ENCODE results near the gene KCNG2. TPM values are rescaled to one million over a fixed set of nuclear protein-coding genes. Genes with fewer than 3 reads are reported as not detected.
A peak's percentile ranks its signal among the peaks of the same experiment; 100 is the strongest.
"Not testable (repeated sequence)": the region's sequence is repeated elsewhere in the genome, so short reads cannot be mapped to it uniquely, and the experiment has no call there.

KCNG2 gene, protein sequence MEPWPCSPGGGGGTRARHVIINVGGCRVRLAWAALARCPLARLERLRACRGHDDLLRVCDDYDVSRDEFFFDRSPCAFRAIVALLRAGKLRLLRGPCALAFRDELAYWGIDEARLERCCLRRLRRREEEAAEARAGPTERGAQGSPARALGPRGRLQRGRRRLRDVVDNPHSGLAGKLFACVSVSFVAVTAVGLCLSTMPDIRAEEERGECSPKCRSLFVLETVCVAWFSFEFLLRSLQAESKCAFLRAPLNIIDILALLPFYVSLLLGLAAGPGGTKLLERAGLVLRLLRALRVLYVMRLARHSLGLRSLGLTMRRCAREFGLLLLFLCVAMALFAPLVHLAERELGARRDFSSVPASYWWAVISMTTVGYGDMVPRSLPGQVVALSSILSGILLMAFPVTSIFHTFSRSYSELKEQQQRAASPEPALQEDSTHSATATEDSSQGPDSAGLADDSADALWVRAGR
- not detected for total RNA-seq

DNA sequence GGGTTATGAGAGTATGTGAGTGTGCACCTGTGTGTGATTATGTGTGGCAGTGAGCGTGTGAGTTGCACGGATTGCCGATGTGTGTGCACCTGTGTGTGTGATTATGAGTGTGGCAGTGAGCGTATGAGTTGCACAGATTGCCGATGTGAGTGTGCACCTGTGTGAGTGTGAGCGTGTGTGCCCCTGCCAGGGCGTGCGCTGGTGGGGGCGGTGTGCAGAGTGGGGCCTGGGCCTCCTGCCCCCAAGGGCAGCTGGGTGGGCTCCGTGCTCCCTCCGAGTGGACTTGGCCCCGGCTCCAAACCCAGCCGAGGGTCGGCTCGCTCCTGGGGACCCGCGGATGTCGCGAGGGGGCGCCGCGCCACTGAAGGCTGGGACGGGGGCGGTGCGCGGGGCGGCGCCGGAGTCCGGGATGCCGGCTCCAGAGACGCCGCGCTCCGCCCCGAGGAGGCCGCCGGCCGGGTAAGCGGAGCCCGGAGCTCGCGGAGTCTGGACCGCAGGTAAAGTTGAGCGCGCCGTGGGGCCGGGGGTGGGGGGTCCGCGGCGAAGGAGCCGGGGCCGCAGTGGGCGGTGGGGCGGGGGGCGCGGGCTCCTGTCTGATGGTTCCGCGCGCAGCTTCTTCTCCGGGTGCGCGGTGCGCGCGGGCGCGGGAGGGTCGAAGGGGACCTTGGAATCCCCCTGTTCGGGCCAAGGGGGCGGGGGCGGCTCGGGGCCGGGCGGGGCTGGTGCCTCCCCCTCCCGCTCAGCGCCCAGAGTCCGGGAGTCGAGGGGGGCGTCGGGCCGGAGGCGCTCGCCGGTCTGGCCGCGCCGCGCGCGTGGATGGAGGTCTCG lies at the start of gene KCNG2:
Gene KCNG2 (plus strand): TSS at position 421 of the 828 bp plus-strand sequence. CDS start 65,730 bp downstream, outside the sequence.
- Mint-ChIP-seq H3K27ac (no peak within 1 kb of the TSS), H3K4me3 (peak within 1 kb of the TSS; percentile 65), H3K27me3 (peaks cover 34% of the 10 kb centered on the region), H3K4me1 (peaks cover 11% of the 10 kb centered on the region), H3K9me3 (no peaks in the 10 kb centered on the region), H3K36me3 (peaks cover 2% of the 10 kb centered on the region)
- DNase-seq (peak; percentile 58), ATAC-seq (ENCODE audit: low read depth) (peak; percentile 61)
- POLR2A ChIA-PET: no interaction called here

GRCh38 chr18:79748321-79749180 lies 49.2 kb upstream of the KCNG2 start:
- no peak for DNase-seq
- no peak for ATAC-seq (ENCODE audit: low read depth)
- POLR2A ChIA-PET: interaction anchor here (0.5 kb wide), 1 partner anchor 731 kb away, joined by 3 read pairs; no protein-coding TSS in a partner anchor
- H3K4me3 Mint-ChIP-seq: no peak overlapping the region
- H3K4me1 Mint-ChIP-seq: no peaks in the 10 kb centered on the region
- no peaks in the 10 kb centered on the region for H3K27me3 Mint-ChIP-seq
- H3K36me3 Mint-ChIP-seq: peaks cover 27% of the 10 kb centered on the region
- H3K27ac Mint-ChIP-seq: no peak overlapping the region
- no peaks in the 10 kb centered on the region for H3K9me3 Mint-ChIP-seq

GRCh38 chr18:79749251-79750191 lies 48.2 kb upstream of the KCNG2 start:
- no peaks in the 10 kb centered on the region for H3K9me3 Mint-ChIP-seq
- H3K4me1 Mint-ChIP-seq: no peaks in the 10 kb centered on the region
- POLR2A ChIA-PET: interaction anchor here (0.5 kb wide), 1 partner anchor 732 kb away, joined by 3 read pairs; no protein-coding TSS in a partner anchor
- H3K36me3 Mint-ChIP-seq: peaks cover 20% of the 10 kb centered on the region
- DNase-seq (no peak), ATAC-seq (ENCODE audit: low read depth) (no peak)
- H3K27ac Mint-ChIP-seq: no peak overlapping the region
- H3K4me3 Mint-ChIP-seq: no peak overlapping the region
- H3K27me3 Mint-ChIP-seq: no peaks in the 10 kb centered on the region

- Mint-ChIP-seq H3K9me3 (no peaks in the 10 kb centered on the region), H3K27me3 (no peaks in the 10 kb centered on the region), H3K4me1 (no peaks in the 10 kb centered on the region), H3K36me3 (peaks cover 27% of the 10 kb centered on the region), H3K4me3 (no peak overlapping the region), H3K27ac (no peak overlapping the region)
- no peak for DNase-seq
- POLR2A ChIA-PET: no interaction called here
- ATAC-seq (ENCODE audit: low read depth): no peak
These were observed 46.7 kb upstream of the KCNG2 start for GRCh38 chr18:79750980-79751571.

- ATAC-seq (ENCODE audit: low read depth); H3K27me3 Mint-ChIP-seq; H3K9me3 Mint-ChIP-seq; H3K27ac Mint-ChIP-seq; POLR2A ChIA-PET; H3K4me1 Mint-ChIP-seq; H3K4me3 Mint-ChIP-seq: not testable (repeated sequence)
- peak; percentile 13 for DNase-seq
- peaks cover 28% of the 10 kb centered on the region for H3K36me3 Mint-ChIP-seq
These were observed 45.7 kb upstream of the KCNG2 start for GRCh38 chr18:79751918-79752578.

DNA sequence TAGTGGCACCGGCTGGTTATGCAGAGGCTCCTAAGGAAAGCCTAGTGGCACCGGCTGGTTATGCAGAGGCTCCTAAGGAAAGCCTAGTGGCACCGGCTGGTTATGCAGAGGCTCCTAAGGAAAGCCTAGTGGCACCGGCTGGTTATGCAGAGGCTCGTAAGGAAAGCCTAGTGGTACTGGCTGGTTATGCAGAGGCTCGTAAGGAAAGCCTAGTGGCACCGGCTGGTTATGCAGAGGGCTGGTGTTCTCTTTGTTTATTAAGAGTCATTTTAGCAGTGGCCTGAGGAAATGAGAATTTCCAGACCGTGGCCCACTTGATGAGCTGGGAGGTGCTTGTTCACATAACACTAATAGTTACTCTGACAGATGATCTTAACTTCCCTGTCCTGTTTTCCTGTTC lies 44.8 kb upstream of the KCNG2 start:
- H3K4me3 Mint-ChIP-seq; H3K9me3 Mint-ChIP-seq; ATAC-seq (ENCODE audit: low read depth); POLR2A ChIA-PET; H3K27me3 Mint-ChIP-seq; H3K4me1 Mint-ChIP-seq; H3K27ac Mint-ChIP-seq: not testable (repeated sequence)
- H3K36me3 Mint-ChIP-seq: peaks cover 29% of the 10 kb centered on the region
- peak; percentile 4 for DNase-seq

GRCh38 chr18:79753391-79753851 lies 44.3 kb upstream of the KCNG2 start:
- POLR2A ChIA-PET: no interaction called here

GRCh38 chr18:79754022-79754761 lies 43.5 kb upstream of the KCNG2 start:
- H3K4me3 Mint-ChIP-seq: no peak overlapping the region
- peaks cover 12% of the 10 kb centered on the region for H3K9me3 Mint-ChIP-seq
- H3K4me1 Mint-ChIP-seq: no peaks in the 10 kb centered on the region
- POLR2A ChIA-PET: no interaction called here
- no peak overlapping the region for H3K27ac Mint-ChIP-seq
- DNase-seq (peak; percentile 16), ATAC-seq (ENCODE audit: low read depth) (no peak)
- H3K36me3 Mint-ChIP-seq: peaks cover 32% of the 10 kb centered on the region
- H3K27me3 Mint-ChIP-seq: no peaks in the 10 kb centered on the region

More at GRCh38 chr18:79753391-79753851, 44.3 kb upstream of the KCNG2 start:
- no peak overlapping the region for H3K4me3 Mint-ChIP-seq
- no peak overlapping the region for H3K27ac Mint-ChIP-seq
- ATAC-seq (ENCODE audit: low read depth) (no peak), DNase-seq (peak; percentile 17)
- H3K27me3 Mint-ChIP-seq: no peaks in the 10 kb centered on the region
- H3K36me3 Mint-ChIP-seq: peaks cover 29% of the 10 kb centered on the region
- H3K4me1 Mint-ChIP-seq: no peaks in the 10 kb centered on the region
- peaks cover 9% of the 10 kb centered on the region for H3K9me3 Mint-ChIP-seq

DNA sequence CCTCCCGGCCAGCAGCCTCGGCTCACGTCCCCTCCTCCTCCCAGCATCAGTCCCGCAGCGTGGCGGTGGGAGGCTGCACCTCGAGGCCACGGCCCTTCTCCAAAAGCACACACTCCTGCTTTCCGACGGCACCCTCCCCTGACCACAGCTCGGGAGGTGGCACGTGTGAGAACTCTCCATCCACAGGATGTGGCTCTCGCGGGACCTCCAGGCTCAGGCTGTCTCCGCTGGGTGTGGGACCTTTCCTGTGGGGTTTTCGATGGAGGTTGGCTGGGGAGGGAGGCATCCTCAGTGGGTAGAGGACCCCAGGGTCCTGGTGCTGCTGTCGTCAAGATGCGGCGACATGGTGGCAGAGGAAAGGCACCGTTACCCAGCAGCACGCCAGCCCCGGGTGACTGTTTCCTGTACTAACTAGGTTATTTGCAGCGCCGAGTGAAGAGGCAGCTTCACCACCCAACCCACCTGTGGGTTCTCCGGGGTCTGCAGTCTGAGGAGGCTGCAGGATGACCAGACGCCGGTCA lies 42.8 kb upstream of the KCNG2 start:
- POLR2A ChIA-PET: no interaction called here
- Mint-ChIP-seq H3K27ac (no peak overlapping the region), H3K9me3 (peaks cover 12% of the 10 kb centered on the region), H3K36me3 (peaks cover 27% of the 10 kb centered on the region), H3K4me1 (no peaks in the 10 kb centered on the region), H3K27me3 (no peaks in the 10 kb centered on the region), H3K4me3 (no peak overlapping the region)
- peak; percentile 19 for DNase-seq
- ATAC-seq (ENCODE audit: low read depth): no peak

DNA sequence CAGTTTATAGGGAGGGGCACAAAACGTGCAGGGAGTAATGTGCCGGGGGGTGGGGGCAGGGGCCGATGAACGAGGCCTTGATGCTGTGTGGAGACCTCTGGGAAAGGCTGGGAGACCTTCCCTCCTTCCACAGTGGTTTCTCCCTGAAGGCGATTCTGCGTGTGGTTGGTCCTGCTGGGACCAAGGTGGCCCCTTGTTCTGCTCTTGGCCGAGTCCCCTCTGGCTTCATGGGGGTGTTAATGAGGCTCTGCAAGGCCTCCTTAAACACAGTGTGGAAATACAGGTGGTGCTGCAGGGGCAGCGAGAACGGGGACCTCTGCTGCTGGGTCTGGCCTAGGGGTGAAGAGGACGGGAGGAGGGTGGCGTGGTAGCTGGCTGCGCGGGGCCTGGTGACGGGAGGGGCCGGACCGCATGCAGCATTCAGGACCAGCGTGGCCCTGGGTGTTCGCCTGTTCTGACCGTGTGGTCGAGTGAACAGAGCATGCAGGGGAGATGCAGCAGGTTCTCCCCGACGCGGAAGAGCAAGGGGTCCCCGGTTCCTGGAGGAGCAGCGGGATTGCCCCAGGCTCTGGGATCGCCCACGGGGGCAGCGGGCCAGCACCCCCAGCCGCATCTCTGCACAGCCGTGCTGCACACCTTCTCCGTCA lies 42.1 kb upstream of the KCNG2 start:
- H3K27me3 Mint-ChIP-seq: no peaks in the 10 kb centered on the region
- DNase-seq (peak; percentile 6), ATAC-seq (ENCODE audit: low read depth) (no peak)
- POLR2A ChIA-PET: no interaction called here
- H3K27ac Mint-ChIP-seq: no peak overlapping the region
- H3K9me3 Mint-ChIP-seq: peaks cover 12% of the 10 kb centered on the region
- no peak overlapping the region for H3K4me3 Mint-ChIP-seq
- no peaks in the 10 kb centered on the region for H3K4me1 Mint-ChIP-seq
- H3K36me3 Mint-ChIP-seq: peaks cover 29% of the 10 kb centered on the region

All from activated naive CD8-positive, alpha-beta T cell treated with anti-CD3 and anti-CD28 coated beads, Interleukin-2, amount 10 ng/mL, durations not matched to agents 7 days and 5 days (primary cell).